Gastrocnemius medialis (tissue), 4 donors: Measurements from ENCODE around the gene MACROD2.

ENCODE experiments used
- CTCF ChIP-seq, 5 experiments: fragments of 450-650 bp in 3 of 5; fragments of 200-600 bp in 2 of 5; sonication (generic) in 2 of 5; IDR thresholded peaks in 4 of 5; conservative IDR thresholded peaks in 1 of 5; 1 replicate in 4 of 5; 2 replicates in 1 of 5; pipeline ENCODE4 v1.5.1; 2016 to 2019; ENCODE audit warnings: antibody characterized with exemption in 5 of 5, mild to moderate bottlenecking in 3 of 5, moderate library complexity in 3 of 5
- POLR2A ChIP-seq, 2 donors: fragments of 450-650 bp; IDR thresholded peaks; one replicate each; pipeline ENCODE4 v1.6.1; 2017; ENCODE audit warnings: antibody characterized with exemption in 2 of 2, mild to moderate bottlenecking in 2 of 2, moderate library complexity in 2 of 2

GRCh38 chr20:14958626-14959025 is 963.3 kb downstream of the MACROD2 start:
- TF ChIP-seq CTCF (IDR thresholded peaks at IDR 0.05 in 4 of 5, conservative IDR thresholded peaks at IDR 0.05 in 1 of 5): no peak
- no peak for TF ChIP-seq POLR2A (IDR thresholded peaks at IDR 0.05)
